ENCODE data around the gene GMDS. TPM values are rescaled to one million over a fixed set of nuclear protein-coding genes. Genes with fewer than 3 reads are reported as not detected.
A peak's percentile ranks its signal among the peaks of the same experiment; 100 is the strongest.

The GMDS gene
- total RNA-seq, 1 donor from 2014 or later = 19.9 TPM

DNA sequence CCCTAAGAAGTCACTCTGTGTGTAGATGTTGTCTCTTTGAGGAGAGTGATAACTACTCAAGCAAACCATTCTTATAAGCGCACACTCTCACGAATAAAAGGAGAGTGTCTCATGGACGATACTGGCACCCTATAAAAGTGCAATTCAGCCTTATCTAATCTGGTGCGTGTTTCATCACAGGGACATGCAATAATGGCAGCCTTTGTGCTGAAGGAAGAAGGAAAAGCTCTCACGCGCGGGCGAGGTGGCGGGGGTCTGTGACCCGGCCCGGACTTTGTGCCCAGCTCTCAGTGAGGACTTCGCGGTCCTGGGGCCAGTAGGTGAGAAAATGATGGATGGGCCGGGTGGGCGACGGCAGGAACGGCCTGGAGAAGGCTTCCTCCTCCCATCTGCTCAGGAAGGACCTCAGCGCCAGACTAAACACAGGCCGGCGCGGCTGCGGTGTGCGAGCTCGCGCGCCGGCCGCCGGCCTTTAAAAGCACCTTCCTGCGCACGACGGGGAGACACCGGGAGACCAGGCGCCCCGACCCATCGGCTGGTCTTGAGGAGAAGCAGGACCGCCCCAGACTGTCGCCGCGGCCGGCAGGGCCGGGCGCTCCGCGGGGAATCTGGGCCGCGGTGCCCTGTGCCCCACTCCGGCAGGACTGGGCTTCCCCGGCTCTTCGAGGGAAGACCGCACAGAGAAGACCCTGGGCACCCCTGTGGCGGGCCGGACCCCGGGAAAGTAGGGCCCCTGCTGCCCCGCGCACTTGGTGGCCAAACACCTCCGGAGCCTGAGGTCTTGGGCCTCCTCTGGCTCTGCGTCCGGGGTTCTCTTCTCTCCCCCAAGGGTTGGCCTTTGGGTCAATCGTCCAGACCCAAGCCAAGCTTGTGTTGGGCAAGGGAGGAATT, 644.0 kb downstream of the GMDS start:
- Histone ChIP-seq H3K27ac (peak overlapping the region; percentile 97 to 99), H3K36me3 (no peaks in the 10 kb centered on the region), H3K4me3 (peak overlapping the region; percentile 24 to 60), H3K9me3 (no peaks in the 10 kb centered on the region), H3K27me3 (no peaks in the 10 kb centered on the region), H3K4me1 (peaks cover 0 to 10% of the 10 kb centered on the region in 2 donors)
- no peak for TF ChIP-seq CTCF (IDR thresholded peaks at IDR 0.05)
- peak in 1 of 2 donors; percentile 68 for DNase-seq (ENCODE audit: low spot score in 2 of 2)
- intact Hi-C loops (cut with DNase I) = loop anchor here (5.0 kb wide), 1 partner anchor 436 kb away; no protein-coding TSS in a partner anchor

GRCh38 chr6:1600764-1601157, 644.6 kb downstream of the GMDS start:
- no peaks in the 10 kb centered on the region for H3K27me3 ChIP-seq
- H3K27ac ChIP-seq = peak overlapping the region; percentile 97 to 99
- intact Hi-C loops (cut with DNase I) = loop anchor here (5.0 kb wide), 1 partner anchor 437 kb away; no protein-coding TSS in a partner anchor
- H3K9me3 ChIP-seq = no peaks in the 10 kb centered on the region
- no peak for TF ChIP-seq CTCF (IDR thresholded peaks at IDR 0.05)
- DNase-seq (ENCODE audit: low spot score in 2 of 2) = peak in 1 of 2 donors; percentile 68
- peaks cover 0 to 10% of the 10 kb centered on the region in 2 donors for H3K4me1 ChIP-seq
- H3K36me3 ChIP-seq = no peaks in the 10 kb centered on the region
- H3K4me3 ChIP-seq = peak overlapping the region; percentile 24 to 60

GRCh38 chr6:1600063-1600763, 645.2 kb downstream of the GMDS start:
- H3K4me1 ChIP-seq = peaks cover 0 to 10% of the 10 kb centered on the region in 2 donors
- H3K36me3 ChIP-seq = no peaks in the 10 kb centered on the region
- intact Hi-C loops (cut with DNase I) = loop anchor here (5.0 kb wide), 1 partner anchor 437 kb away; no protein-coding TSS in a partner anchor
- H3K4me3 ChIP-seq = peak overlapping the region in 1 of 2 donors; percentile 60
- no peak for TF ChIP-seq CTCF (IDR thresholded peaks at IDR 0.05)
- peak overlapping the region; percentile 3 to 97 for H3K27ac ChIP-seq
- no peaks in the 10 kb centered on the region for H3K9me3 ChIP-seq
- H3K27me3 ChIP-seq = no peaks in the 10 kb centered on the region
- no peak for DNase-seq (ENCODE audit: low spot score in 2 of 2)

- H3K27ac ChIP-seq = peak overlapping the region; percentile 3 to 44
- intact Hi-C loops (cut with DNase I) = loop anchor here (5.0 to 10.0 kb wide), 2 partner anchors 798 to 1245 kb away; partner anchors contain the start of gene SERPINB1
- peaks cover 0 to 10% of the 10 kb centered on the region in 2 donors for H3K4me1 ChIP-seq
- H3K36me3 ChIP-seq = no peaks in the 10 kb centered on the region
- no peaks in the 10 kb centered on the region for H3K9me3 ChIP-seq
- peak overlapping the region in 1 of 2 donors; percentile 30 for H3K4me3 ChIP-seq
- DNase-seq (ENCODE audit: low spot score in 2 of 2) = peak in 1 of 2 donors; percentile 55
- TF ChIP-seq CTCF (IDR thresholded peaks at IDR 0.05) = no peak
- no peaks in the 10 kb centered on the region for H3K27me3 ChIP-seq
These were observed 645.9 kb downstream of the GMDS start for GRCh38 chr6:1599469-1599868.

- TF ChIP-seq CTCF (IDR thresholded peaks at IDR 0.05) = no peak
- intact Hi-C loops (cut with DNase I) = loop anchor here (5.0 to 10.0 kb wide), 2 partner anchors 798 to 1246 kb away; partner anchors contain the start of gene SERPINB1
- Histone ChIP-seq H3K4me3 (no peak overlapping the region), H3K36me3 (no peaks in the 10 kb centered on the region), H3K4me1 (peaks cover 0 to 10% of the 10 kb centered on the region in 2 donors), H3K27me3 (no peaks in the 10 kb centered on the region), H3K9me3 (no peaks in the 10 kb centered on the region), H3K27ac (peak overlapping the region in 1 of 2 donors; percentile 44)
- DNase-seq (ENCODE audit: low spot score in 2 of 2) = no peak
These were observed 646.5 kb downstream of the GMDS start for GRCh38 chr6:1598886-1599285.
